Stomach (tissue), 4 donors: ENCODE results near the gene ITGB8.

Experiments
- CTCF ChIP-seq, 7 experiments: fragments of 450-650 bp in 4 of 7; fragments of 200-600 bp in 3 of 7; sonication (generic) in 3 of 7; IDR thresholded peaks; one replicate each; pipeline ENCODE4 v1.5.1; 2016 to 2019; ENCODE audit warnings: antibody characterized with exemption in 7 of 7, control low read depth in 2 of 7, mild to moderate bottlenecking in 1 of 7
- EP300 ChIP-seq: sonication (generic); formaldehyde crosslinking; IDR thresholded peaks from one replicate; pipeline ENCODE4 v1.6.1; 2017; ENCODE audit warnings: antibody characterized with exemption
- POLR2A ChIP-seq, 4 donors: fragments of 450-650 bp; IDR thresholded peaks; one replicate each; pipeline ENCODE4 v1.6.1; 2016; ENCODE audit warnings: antibody characterized with exemption in 4 of 4, control low read depth in 2 of 4, mild to moderate bottlenecking in 1 of 4, moderate library complexity in 1 of 4
- POLR2AphosphoS5 ChIP-seq, 3 donors: sonication (generic); formaldehyde crosslinking; IDR thresholded peaks; one replicate each; pipeline ENCODE4 v1.6.1; 2016; ENCODE audit warnings: antibody characterized with exemption in 3 of 3

GRCh38 chr7:20350518-20350951, 19.8 kb downstream of the ITGB8 start:
- TF ChIP-seq CTCF (IDR thresholded peaks at IDR 0.05) (no peak), POLR2A (IDR thresholded peaks at IDR 0.05) (no peak), EP300 (no peak), POLR2AphosphoS5 (IDR thresholded peaks at IDR 0.05) (no peak)
